Loucy (cell line): Measurements from ENCODE around the gene EFTUD2.
"Not testable (repeated sequence)": the region's sequence is repeated elsewhere in the genome, so short reads cannot be mapped to it uniquely, and the experiment has no call there.

Source experiments
- CTCF ChIP-seq: fragments of 200-600 bp; sonication (generic); conservative IDR thresholded peaks from 2 replicates; pipeline ENCODE4 v1.5.1; 2014; ENCODE audit warnings: mild to moderate bottlenecking, antibody characterized with exemption, low read length
- EZH2phosphoT487 ChIP-seq: fragments of 200-600 bp; IDR thresholded peaks from 2 replicates; pipeline ENCODE4 v1.6.1; 2018; ENCODE audit warnings: antibody characterized with exemption, mild to moderate bottlenecking, moderate library complexity, borderline replicate concordance

GRCh38 chr17:44808656-44809388 is 90.4 kb downstream of the EFTUD2 start:
- TF ChIP-seq EZH2phosphoT487, CTCF: not testable (repeated sequence)
